ENCODE results near the gene COQ8A. TPM values are rescaled to one million over a fixed set of nuclear protein-coding genes. Genes with fewer than 3 reads are reported as not detected.

The COQ8A gene
- total RNA-seq, 1 experiment from 2014 or later, result 39.4 TPM

DNA sequence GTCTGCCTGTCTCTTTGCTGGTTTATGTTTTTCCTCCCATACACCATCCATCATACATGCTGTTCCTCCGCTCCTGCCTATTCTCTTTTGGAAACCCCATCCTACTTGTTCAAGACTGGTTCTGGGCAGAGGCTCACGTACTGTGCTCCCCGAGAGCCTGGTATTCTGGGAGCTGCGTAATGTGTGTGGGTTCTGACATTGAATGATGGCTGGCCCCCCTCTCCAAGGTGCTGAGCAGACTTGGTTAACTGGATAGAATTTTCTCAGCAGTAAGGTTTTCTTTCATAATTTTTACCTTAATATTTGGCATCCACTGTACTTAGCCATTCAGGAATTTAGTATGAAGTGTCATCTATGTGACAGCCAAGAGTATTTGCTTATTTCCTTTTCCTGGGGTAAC is 26.6 kb downstream of the COQ8A start (continued):
- TF ChIP-seq, protein P1, sequence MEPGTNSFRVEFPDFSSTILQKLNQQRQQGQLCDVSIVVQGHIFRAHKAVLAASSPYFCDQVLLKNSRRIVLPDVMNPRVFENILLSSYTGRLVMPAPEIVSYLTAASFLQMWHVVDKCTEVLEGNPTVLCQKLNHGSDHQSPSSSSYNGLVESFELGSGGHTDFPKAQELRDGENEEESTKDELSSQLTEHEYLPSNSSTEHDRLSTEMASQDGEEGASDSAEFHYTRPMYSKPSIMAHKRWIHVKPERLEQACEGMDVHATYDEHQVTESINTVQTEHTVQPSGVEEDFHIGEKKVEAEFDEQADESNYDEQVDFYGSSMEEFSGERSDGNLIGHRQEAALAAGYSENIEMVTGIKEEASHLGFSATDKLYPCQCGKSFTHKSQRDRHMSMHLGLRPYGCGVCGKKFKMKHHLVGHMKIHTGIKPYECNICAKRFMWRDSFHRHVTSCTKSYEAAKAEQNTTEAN (CRISPR knock-in tag; IDR thresholded peaks at IDR 0.05), result no peak
- TF ChIP-seq ELF4 (CRISPR knock-in tag; IDR thresholded peaks at IDR 0.05; ENCODE audit: low read depth), result no peak

- H3K36me3 Mint-ChIP-seq, result peaks cover 12% of the 10 kb centered on the region
- POLR2A ChIA-PET, result no interaction called here
- no peak overlapping the region for H3K27ac Mint-ChIP-seq
- no peaks in the 10 kb centered on the region for H3K4me1 Mint-ChIP-seq
- CTCF ChIA-PET, result no interaction called here
- DNase-seq (ENCODE audit: low spot score) (no peak), ATAC-seq (no peak)
- H3K9me3 Mint-ChIP-seq, result peaks cover 8% of the 10 kb centered on the region
- H3K4me3 Mint-ChIP-seq, result no peak overlapping the region
- TF ChIP-seq GRHL2 (CRISPR knock-in tag; IDR thresholded peaks at IDR 0.05; ENCODE audit: insufficient replicate concordance, severe bottlenecking) (no peak), ZNF416 (CRISPR knock-in tag; IDR thresholded peaks at IDR 0.05) (no peak), OVOL2 (CRISPR knock-in tag; IDR thresholded peaks at IDR 0.05; ENCODE audit: borderline replicate concordance) (no peak), IRF2 (CRISPR knock-in tag; IDR thresholded peaks at IDR 0.05; ENCODE audit: borderline replicate concordance, low read depth) (no peak), ZBTB21 (CRISPR knock-in tag; IDR thresholded peaks at IDR 0.05; ENCODE audit: borderline replicate concordance) (no peak), CBFB (CRISPR knock-in tag; IDR thresholded peaks at IDR 0.05; ENCODE audit: low read depth) (no peak), HMGA2 (CRISPR knock-in tag; IDR thresholded peaks at IDR 0.05) (no peak), TEAD1 (CRISPR knock-in tag; IDR thresholded peaks at IDR 0.05) (no peak), USF1 (CRISPR knock-in tag; IDR thresholded peaks at IDR 0.05) (no peak), TP53 (CRISPR knock-in tag; IDR thresholded peaks at IDR 0.05) (no peak), CDX4 (CRISPR knock-in tag; IDR thresholded peaks at IDR 0.05; ENCODE audit: borderline replicate concordance) (no peak), NFYB (CRISPR knock-in tag; conservative IDR thresholded peaks at IDR 0.05; ENCODE audit: low read depth) (no peak), SMAD3 (CRISPR knock-in tag; IDR thresholded peaks at IDR 0.05; ENCODE audit: borderline replicate concordance) (no peak), SMAD4 (CRISPR knock-in tag; IDR thresholded peaks at IDR 0.05) (no peak), ARID4B (CRISPR knock-in tag; IDR thresholded peaks at IDR 0.05; ENCODE audit: borderline replicate concordance) (no peak)
- TF ChIP-seq, protein P2, sequence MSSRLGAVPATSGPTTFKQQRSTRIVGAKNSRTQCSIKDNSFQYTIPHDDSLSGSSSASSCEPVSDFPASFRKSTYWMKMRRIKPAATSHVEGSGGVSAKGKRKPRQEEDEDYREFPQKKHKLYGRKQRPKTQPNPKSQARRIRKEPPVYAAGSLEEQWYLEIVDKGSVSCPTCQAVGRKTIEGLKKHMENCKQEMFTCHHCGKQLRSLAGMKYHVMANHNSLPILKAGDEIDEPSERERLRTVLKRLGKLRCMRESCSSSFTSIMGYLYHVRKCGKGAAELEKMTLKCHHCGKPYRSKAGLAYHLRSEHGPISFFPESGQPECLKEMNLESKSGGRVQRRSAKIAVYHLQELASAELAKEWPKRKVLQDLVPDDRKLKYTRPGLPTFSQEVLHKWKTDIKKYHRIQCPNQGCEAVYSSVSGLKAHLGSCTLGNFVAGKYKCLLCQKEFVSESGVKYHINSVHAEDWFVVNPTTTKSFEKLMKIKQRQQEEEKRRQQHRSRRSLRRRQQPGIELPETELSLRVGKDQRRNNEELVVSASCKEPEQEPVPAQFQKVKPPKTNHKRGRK (CRISPR knock-in tag; IDR thresholded peaks at IDR 0.05; ENCODE audit: borderline replicate concordance), result no peak
- TF ChIP-seq, protein P3, sequence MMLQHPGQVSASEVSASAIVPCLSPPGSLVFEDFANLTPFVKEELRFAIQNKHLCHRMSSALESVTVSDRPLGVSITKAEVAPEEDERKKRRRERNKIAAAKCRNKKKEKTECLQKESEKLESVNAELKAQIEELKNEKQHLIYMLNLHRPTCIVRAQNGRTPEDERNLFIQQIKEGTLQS (CRISPR knock-in tag; conservative IDR thresholded peaks at IDR 0.05), result no peak
- no peaks in the 10 kb centered on the region for H3K27me3 Mint-ChIP-seq (ENCODE audit: low read depth)
These were observed 27.6 kb downstream of the COQ8A start for GRCh38 chr1:226967665-226968064.

All from WTC11 (cell line).